ENCODE data around the gene HCRTR1.

Gene HCRTR1

GRCh38 chr1:31598980-31599379, 18.5 kb upstream of the HCRTR1 start:
- DNase-seq (ENCODE audit: low read depth in 3 of 3) = no peak

- no peak for DNase-seq (ENCODE audit: low read depth in 3 of 3)
Measured at GRCh38 chr1:31600641-31601040, 16.8 kb upstream of the HCRTR1 start.

GRCh38 chr1:31602081-31602480, 15.4 kb upstream of the HCRTR1 start:
- DNase-seq (ENCODE audit: low read depth in 3 of 3) = no peak

GRCh38 chr1:31605908-31606427, 11.5 kb upstream of the HCRTR1 start:
- peak in 2 of 3 donors; percentile 19 to 31 for DNase-seq (ENCODE audit: low read depth in 3 of 3)

GRCh38 chr1:31607360-31607759, 10.1 kb upstream of the HCRTR1 start:
- DNase-seq (ENCODE audit: low read depth in 3 of 3) = no peak

GRCh38 chr1:31609514-31610118, 7.9 kb upstream of the HCRTR1 start:
- no peak for DNase-seq (ENCODE audit: low read depth in 3 of 3)

GRCh38 chr1:31614414-31615005, 3.0 kb upstream of the HCRTR1 start:
- DNase-seq (ENCODE audit: low read depth in 3 of 3) = no peak

- no peak for DNase-seq (ENCODE audit: low read depth in 3 of 3)
Measured at GRCh38 chr1:31615414-31615813, 2.1 kb upstream of the HCRTR1 start.

GRCh38 chr1:31615939-31616338, 1.6 kb upstream of the HCRTR1 start:
- no peak for DNase-seq (ENCODE audit: low read depth in 3 of 3)

- DNase-seq (ENCODE audit: low read depth in 3 of 3) = peak in 1 of 3 donors; percentile 49
Measured at GRCh38 chr1:31617916-31618746, 642 bp downstream of the HCRTR1 start.

GRCh38 chr1:31618916-31619846, 1.7 kb downstream of the HCRTR1 start:
- DNase-seq (ENCODE audit: low read depth in 3 of 3) = no peak

- DNase-seq (ENCODE audit: low read depth in 3 of 3) = no peak
Measured at GRCh38 chr1:31620631-31621497, 3.4 kb downstream of the HCRTR1 start.

GRCh38 chr1:31621498-31621820, 4.0 kb downstream of the HCRTR1 start:
- no peak for DNase-seq (ENCODE audit: low read depth in 3 of 3)

- no peak for DNase-seq (ENCODE audit: low read depth in 3 of 3)
Measured at GRCh38 chr1:31621847-31622730, 4.6 kb downstream of the HCRTR1 start.

GRCh38 chr1:31623365-31623764, 5.9 kb downstream of the HCRTR1 start:
- DNase-seq (ENCODE audit: low read depth in 3 of 3) = no peak

- no peak for DNase-seq (ENCODE audit: low read depth in 3 of 3)
Measured at GRCh38 chr1:31624309-31624708, 6.8 kb downstream of the HCRTR1 start.

GRCh38 chr1:31624731-31625514, 7.4 kb downstream of the HCRTR1 start:
- DNase-seq (ENCODE audit: low read depth in 3 of 3) = no peak

- DNase-seq (ENCODE audit: low read depth in 3 of 3) = no peak
Measured at GRCh38 chr1:31625561-31626222, 8.2 kb downstream of the HCRTR1 start.
